ENCODE measurements around the gene XPOT. TPM values are rescaled to one million over a fixed set of nuclear protein-coding genes. Genes with fewer than 3 reads are reported as not detected.

XPOT gene
- total and polyA plus RNA-seq, 9 donors: 13.2 to 170 (median 33.8) TPM

- WGBS, 3 donors: 94 to 96% (median 94%) methylated on average over 2 of the region's 2 CpGs
- TF ChIP-seq CTCF (IDR thresholded peaks at IDR 0.05) (no peak), EP300 (IDR thresholded peaks at IDR 0.05) (no peak), POLR2A (IDR thresholded peaks at IDR 0.05) (no peak)
- H3K36me3 ChIP-seq: no peaks in the 10 kb centered on the region
Observed at GRCh38 chr12:64473176-64473575, 69.0 kb downstream of the XPOT start.

GRCh38 chr12:64475518-64475917 is 71.3 kb downstream of the XPOT start:
- intact Hi-C loops (cut with DNase I): no loop called here
- 98 to 99% (median 98%) methylated on average over 4 of the region's 4 CpGs for WGBS, 3 donors
- no peaks in the 10 kb centered on the region for H3K36me3 ChIP-seq

More at GRCh38 chr12:64473176-64473575, 69.0 kb downstream of the XPOT start:
- H3K4me3 ChIP-seq: no peak overlapping the region
- H3K4me1 ChIP-seq (ENCODE audit: insufficient read depth): no peaks in the 10 kb centered on the region
- H3K9me3 ChIP-seq: no peaks in the 10 kb centered on the region
- no peaks in the 10 kb centered on the region for H3K27me3 ChIP-seq
- intact Hi-C loops (cut with DNase I): no loop called here
- no peak overlapping the region for H3K27ac ChIP-seq
- DNase-seq: no peak

GRCh38 chr12:64476844-64477243 is 72.7 kb downstream of the XPOT start:
- intact Hi-C loops (cut with DNase I): no loop called here
- no peak for DNase-seq
- no peak for TF ChIP-seq CTCF (IDR thresholded peaks at IDR 0.05)
- TF ChIP-seq EP300 (IDR thresholded peaks at IDR 0.05): no peak
- TF ChIP-seq POLR2A (IDR thresholded peaks at IDR 0.05): no peak
- H3K9me3 ChIP-seq: no peaks in the 10 kb centered on the region
- no peaks in the 10 kb centered on the region for H3K36me3 ChIP-seq
- H3K27me3 ChIP-seq: no peaks in the 10 kb centered on the region
- H3K4me1 ChIP-seq (ENCODE audit: insufficient read depth): no peaks in the 10 kb centered on the region
- no peak overlapping the region for H3K27ac ChIP-seq
- WGBS, 3 donors: 96 to 99% (median 98%) methylated on average over 2 of the region's 2 CpGs
- H3K4me3 ChIP-seq: no peak overlapping the region

More at GRCh38 chr12:64475518-64475917, 71.3 kb downstream of the XPOT start:
- DNase-seq: no peak
- Histone ChIP-seq H3K27ac (no peak overlapping the region), H3K4me1 (ENCODE audit: insufficient read depth) (no peaks in the 10 kb centered on the region), H3K4me3 (no peak overlapping the region), H3K27me3 (no peaks in the 10 kb centered on the region), H3K9me3 (no peaks in the 10 kb centered on the region)
- TF ChIP-seq CTCF (IDR thresholded peaks at IDR 0.05): no peak
- no peak for TF ChIP-seq EP300 (IDR thresholded peaks at IDR 0.05)
- TF ChIP-seq POLR2A (IDR thresholded peaks at IDR 0.05): no peak

GRCh38 chr12:64478661-64479060 is 74.5 kb downstream of the XPOT start:
- Histone ChIP-seq H3K4me1 (ENCODE audit: insufficient read depth) (no peaks in the 10 kb centered on the region), H3K27ac (no peak overlapping the region), H3K4me3 (no peak overlapping the region), H3K9me3 (no peaks in the 10 kb centered on the region), H3K36me3 (no peaks in the 10 kb centered on the region), H3K27me3 (no peaks in the 10 kb centered on the region)
- TF ChIP-seq EP300 (IDR thresholded peaks at IDR 0.05): no peak
- no peak for DNase-seq
- intact Hi-C loops (cut with DNase I): no loop called here

- H3K4me1 ChIP-seq (ENCODE audit: insufficient read depth): no peaks in the 10 kb centered on the region
- intact Hi-C loops (cut with DNase I): no loop called here
- no peaks in the 10 kb centered on the region for H3K9me3 ChIP-seq
- no peak for DNase-seq
- 74 to 86% (median 74%) methylated on average over 1 of the region's 1 CpG for WGBS, 3 donors
- no peak overlapping the region for H3K27ac ChIP-seq
- H3K4me3 ChIP-seq: no peak overlapping the region
- no peaks in the 10 kb centered on the region for H3K36me3 ChIP-seq
- TF ChIP-seq POLR2A (IDR thresholded peaks at IDR 0.05): no peak
- no peak for TF ChIP-seq EP300 (IDR thresholded peaks at IDR 0.05)
- no peak for TF ChIP-seq CTCF (IDR thresholded peaks at IDR 0.05)
- no peaks in the 10 kb centered on the region for H3K27me3 ChIP-seq
Observed at GRCh38 chr12:64480148-64480547, 76.0 kb downstream of the XPOT start.

Data from ovary (tissue), 9 donors.